NCI-H2227 treated with DMSO at 0.1 percent for 48 hours (cell line): ENCODE measurements around the gene SLC46A2.

ENCODE experiments used
- DNase-seq: peaks from one replicate; lab custom pipeline; 2025; lab: John Stamatoyannopoulos, UW

The SLC46A2 gene, protein sequence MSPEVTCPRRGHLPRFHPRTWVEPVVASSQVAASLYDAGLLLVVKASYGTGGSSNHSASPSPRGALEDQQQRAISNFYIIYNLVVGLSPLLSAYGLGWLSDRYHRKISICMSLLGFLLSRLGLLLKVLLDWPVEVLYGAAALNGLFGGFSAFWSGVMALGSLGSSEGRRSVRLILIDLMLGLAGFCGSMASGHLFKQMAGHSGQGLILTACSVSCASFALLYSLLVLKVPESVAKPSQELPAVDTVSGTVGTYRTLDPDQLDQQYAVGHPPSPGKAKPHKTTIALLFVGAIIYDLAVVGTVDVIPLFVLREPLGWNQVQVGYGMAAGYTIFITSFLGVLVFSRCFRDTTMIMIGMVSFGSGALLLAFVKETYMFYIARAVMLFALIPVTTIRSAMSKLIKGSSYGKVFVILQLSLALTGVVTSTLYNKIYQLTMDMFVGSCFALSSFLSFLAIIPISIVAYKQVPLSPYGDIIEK

DNA sequence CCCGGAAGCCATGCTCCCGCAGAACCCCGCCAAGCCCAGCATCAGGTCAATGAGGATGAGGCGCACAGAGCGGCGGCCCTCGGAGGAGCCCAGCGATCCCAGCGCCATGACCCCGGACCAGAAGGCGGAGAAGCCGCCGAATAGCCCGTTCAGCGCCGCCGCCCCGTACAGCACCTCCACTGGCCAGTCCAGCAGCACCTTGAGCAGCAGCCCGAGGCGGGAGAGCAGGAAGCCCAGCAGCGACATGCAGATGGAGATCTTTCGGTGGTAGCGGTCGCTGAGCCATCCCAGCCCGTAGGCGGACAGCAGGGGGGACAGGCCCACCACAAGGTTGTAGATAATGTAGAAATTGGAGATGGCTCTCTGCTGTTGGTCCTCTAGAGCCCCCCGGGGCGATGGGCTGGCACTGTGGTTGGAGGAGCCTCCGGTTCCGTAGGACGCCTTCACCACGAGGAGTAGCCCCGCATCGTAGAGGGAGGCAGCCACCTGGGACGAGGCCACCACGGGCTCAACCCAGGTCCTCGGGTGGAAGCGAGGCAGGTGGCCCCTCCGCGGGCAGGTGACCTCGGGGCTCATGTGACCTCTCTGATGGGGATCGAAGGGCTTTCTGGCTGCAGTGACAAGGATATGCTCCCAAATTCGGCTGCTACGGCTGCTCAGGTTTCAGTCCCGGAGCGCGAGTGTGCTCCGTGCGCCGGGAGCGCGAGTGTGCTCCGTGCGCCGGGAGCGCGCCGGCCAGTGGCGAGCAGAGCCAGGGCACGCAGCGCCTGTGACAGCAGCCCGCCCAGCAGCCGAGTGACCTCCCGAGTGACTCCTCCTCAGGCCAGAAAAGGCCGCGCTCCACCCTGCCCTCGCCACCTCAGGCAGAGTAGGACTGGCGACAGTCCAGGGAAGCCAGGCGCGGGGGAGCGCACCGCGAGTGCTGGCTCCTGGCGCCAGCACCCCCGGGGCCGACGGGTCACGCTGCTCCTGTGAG is at the start of gene SLC46A2:
Gene SLC46A2, minus strand, starts transcription at position 771 of the 976 bp plus-strand sequence. Its CDS starts 195 bp downstream, at position 576.
- no peak for DNase-seq

DNA sequence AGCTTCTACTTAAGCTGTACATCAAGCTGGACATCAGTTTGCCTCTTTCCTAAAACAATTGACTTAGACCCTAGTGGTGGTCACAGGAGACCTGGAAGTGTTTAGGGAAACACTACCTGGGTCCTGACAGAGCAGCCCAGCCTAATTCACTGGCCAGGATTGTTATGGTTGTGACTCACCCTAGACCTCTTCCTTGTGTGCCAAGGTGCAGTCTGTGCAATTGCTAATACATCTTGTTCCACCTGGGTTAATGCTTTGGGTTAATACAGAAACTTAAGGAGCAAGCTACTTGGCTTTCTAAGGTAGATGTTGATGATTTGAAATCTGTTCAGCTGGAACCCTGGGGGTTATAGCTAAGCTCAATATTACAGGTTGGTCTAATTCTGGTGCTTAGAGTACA is 48.7 kb upstream of the SLC46A2 start:
- no peak for DNase-seq

DNA sequence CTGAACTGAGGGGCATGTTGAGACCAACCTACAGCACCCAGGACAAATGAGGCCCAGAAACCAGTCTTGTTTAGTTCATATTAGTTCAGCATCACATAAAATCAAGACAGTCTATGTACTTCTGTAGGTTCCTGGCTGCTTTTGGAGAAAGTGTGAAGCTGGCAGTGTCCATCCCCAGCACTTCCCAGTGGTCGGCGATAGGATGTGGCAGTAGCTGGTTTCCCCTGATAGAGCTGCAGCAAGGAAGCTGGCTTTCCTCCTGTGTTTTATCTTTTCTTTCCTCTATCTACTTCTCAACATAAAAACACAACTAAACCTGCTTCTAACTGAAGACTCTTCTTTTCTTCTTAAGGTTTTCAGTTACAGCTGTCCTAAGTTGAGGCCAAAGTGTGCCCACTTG is 43.0 kb upstream of the SLC46A2 start:
- DNase-seq = no peak

DNA sequence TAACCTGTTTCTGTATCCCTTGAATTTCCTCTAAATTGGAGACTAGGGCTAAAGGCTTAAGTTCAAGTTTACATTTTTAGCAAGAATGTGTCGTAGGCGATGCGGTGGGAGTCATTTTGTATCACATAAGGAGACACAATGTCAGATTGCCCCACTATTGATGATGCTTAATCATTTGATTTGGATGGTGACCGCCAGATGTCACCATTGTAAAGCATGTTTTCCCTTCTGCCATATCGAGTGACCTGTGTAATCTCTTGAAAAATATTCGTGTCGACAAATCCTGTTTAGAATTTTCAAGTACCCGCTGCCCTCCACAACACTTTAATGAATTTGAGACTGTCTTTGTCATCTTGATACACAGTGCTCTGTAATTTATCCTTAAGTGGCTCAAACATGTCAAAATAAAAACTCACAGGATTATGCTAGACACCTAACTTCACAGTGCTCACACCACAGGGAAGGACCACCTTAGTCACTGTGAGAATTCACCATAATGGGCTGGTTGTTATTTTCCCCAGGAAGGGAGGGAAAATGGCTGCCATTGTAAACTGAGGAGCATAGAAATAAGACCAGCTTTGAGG is 34.5 kb upstream of the SLC46A2 start:
- DNase-seq = peak; percentile 3

DNA sequence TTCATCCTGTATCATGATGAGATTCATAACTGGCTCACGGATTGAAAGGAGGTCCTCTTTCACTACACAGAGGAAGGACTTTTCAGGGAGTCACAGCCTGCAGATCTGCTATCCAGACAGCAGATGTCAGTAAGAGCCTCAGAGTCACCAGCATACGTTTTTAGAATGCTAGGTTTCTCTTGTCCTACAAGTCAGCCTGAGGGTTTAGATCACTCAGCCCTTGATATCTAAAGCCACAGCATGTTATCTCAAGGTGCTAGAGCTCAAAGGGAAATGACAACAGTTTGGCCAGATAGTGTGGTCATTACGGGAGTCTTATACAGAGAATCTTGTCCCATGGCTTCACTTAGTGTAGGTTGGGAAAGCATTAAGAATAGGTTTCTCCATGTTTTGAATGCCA is 30.9 kb upstream of the SLC46A2 start:
- peak; percentile 23 for DNase-seq

DNA sequence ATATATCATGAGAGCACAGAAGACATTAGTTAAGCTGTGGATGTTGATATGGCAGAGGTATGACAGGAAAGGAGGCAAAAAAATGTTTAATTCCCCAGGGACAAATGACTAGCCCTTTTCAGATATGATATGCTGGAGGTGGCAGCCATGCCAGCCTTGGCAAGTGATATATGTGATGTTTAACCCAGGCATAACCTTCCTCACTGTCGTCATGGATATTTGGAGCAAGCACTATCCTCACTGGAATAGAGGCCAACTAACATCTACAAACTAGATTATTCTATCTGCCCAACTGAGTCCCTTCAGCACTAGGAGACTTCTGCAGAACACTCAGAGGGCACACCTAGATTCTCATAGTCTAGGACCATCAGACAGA is 27.3 kb upstream of the SLC46A2 start:
- no peak for DNase-seq

DNA sequence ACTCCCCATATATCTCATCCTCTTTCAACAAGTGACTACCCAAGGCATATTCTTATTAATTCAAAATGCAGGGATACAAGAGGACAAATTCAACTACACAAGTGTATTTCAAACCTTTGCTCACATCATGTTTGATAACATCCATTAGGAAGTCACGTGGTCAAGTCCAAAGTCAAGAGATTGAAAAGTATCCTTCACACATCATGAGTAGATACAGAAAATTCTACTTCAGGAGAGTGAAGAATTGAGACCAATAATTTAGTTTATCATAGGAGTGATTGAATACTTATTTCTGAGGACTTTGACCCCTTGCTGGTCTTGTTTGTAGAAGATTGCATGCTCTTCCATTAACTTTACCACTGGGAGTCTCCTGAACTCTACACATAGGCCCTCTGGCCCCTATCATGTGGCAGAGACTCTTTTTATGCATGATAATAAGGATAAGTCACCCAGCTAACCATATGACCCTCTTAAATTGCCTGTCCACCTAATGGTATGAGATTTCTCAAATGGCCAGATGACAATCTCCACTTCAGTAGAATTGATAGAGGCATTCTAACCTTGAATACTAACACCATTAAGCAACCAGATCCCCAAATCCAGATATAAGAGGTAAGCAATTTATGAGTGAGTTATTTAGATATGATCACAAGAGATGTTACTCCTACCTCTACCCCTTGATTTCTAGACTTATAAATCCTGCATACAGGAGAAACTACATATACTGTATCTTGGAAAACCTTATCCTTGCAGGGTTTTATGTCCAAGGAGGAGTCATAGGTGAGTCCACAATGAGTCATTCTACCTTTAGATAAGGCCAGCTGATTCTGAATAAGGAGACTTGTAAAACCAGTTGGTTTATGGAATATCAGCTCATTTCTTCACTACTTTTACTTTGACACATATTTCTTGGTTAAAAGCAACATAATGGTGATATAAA is 26.6 kb upstream of the SLC46A2 start:
- no peak for DNase-seq

DNA sequence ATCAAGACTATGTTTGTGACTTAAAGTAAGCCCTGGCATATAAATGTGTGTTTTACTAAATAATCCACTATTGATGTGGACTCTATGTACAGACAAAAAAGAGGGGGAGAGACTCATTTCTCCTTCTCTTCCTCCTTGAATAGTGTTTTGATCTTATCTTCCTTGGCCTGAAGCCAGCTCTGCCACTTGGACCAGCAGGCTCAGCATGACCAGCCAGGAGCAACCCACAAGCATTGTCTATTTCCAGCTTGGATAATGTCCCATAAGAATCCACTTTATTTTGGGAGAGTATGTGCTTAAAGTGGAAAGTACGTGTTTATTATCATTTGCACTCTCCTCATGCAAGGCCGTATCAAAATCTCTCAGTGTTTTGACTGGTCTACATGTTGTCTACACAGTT is 23.8 kb upstream of the SLC46A2 start:
- no peak for DNase-seq

DNA sequence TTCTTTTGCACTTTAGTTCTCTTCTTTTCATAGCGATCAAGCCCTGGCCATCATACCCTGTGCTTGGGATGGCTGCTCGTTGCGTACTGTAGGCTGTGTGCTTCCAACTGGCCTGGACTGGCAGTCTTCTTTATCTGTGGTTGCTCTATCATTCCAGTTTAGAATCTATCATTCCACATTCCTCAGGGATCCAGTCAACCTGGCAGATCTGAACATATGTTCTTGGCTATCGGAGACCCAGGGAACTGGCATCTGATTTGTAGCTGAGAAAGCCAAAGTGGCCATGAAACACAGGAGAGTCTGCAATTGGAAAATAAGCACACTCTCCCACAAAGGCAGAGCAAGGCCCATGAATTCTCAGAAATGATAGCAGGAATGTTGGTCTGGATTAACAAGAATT is 22.6 kb upstream of the SLC46A2 start:
- DNase-seq = no peak

DNA sequence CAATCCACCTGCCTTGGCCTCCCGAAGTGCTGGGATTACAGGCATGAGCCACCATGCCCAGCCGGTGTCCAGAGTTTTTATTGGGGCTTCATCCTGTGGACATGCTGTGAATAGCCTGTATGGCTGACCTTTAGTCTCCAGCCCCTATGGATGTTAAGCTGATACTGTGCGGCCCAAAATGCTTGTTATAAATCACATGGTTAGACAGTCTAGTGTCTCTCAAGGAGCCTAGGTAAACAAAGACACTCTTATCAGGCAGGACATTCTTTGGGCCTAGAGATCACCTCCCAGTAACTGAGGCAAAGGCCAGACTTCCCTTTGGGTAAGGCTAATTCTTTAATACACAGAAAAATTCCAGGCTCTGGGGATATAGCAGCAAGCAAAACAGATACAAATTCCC is 22.0 kb upstream of the SLC46A2 start:
- no peak for DNase-seq

DNA sequence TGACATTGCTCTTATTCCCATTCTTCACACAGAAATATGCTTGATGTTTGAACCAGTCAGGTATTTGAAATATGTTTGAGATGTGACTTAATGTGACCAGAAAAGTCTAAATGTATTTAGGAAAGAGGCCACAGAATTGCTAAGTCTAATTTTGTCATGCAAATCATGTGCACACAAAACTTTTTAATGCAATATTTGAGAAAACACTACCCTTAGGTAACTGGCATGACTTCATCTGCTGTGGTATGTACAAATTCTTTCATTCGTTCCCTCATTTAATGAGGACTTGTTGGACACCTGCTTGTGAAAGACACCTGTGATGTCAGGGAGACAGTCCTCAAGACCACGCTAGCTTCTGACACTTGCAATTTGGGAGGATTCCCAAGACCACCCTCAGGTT is 21.1 kb upstream of the SLC46A2 start:
- DNase-seq = no peak

DNA sequence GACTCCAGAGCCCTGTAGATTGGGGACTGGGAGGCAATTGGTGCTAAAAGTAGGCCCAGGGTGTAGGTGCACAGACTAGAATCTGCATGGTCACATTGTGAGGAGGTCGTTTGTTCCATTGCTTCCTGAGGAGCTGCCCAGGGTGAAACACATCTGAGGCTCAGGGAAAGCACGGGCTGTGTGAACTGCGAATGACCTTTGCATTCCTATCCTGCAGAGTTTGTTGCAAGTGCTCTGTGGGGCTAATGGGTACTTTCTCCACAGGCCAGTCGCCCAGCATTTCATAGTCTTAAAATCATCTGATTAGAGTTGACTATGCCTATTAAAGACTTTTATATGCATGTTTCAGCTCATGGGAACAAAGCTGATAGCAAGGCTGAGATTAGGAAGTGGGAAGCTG is 14.4 kb upstream of the SLC46A2 start:
- DNase-seq = no peak

DNA sequence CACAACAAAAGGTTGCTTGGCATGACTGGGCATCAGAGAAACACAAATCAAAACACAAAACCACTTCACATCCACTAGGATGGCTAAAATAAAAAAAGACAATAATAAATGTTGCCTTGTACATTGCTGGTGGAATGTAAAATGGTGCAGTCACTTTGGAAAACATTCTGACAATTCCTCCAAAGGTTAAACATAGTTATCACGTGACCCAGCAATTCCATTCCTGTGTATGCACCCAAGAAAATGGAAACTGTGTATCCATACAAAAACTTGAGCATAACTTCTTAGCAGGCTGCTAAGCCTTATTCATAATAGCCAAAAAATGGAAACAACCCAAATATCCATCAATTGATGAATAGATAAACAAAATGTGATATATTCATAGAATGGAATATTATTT is 10.2 kb upstream of the SLC46A2 start:
- no peak for DNase-seq

DNA sequence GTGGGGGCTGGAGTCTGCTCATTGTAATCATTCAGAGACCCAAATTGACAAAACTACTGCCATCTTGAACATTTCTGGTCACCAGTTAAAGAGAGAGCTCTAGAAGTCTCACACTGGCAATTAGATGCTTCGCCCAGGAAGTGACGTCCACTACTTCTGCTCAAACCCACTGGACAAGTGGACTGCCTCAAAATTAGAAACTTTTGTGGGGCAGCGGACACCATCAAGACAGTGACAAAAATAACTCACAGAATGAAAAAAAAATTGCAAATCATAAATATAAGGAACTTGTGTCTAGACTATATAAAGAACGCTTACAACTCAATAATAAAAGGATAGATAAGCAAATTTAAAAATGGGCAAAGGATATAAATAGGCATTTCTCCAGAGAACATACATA is 9.8 kb upstream of the SLC46A2 start:
- no peak for DNase-seq

DNA sequence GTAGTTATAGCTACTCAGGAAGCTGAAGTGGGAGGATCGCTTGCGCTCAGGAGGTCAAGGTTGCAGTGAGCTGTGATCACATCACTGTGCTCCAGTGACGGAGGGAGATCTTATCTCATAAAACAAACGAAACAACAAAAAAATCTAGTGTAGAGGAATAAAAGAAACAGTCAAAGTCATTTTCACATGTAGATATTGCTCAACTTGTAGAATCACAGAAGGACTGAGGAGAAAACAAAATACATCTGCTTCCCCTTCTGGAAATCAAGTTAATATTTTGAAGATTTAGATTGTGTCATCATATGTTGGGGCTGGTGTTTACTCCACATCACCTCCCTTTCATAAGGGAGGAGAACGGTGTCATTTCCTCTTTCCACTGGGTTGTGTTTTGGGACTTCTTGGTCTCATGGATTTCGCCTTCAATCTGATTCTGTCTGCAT is 8.2 kb upstream of the SLC46A2 start:
- DNase-seq = no peak

DNA sequence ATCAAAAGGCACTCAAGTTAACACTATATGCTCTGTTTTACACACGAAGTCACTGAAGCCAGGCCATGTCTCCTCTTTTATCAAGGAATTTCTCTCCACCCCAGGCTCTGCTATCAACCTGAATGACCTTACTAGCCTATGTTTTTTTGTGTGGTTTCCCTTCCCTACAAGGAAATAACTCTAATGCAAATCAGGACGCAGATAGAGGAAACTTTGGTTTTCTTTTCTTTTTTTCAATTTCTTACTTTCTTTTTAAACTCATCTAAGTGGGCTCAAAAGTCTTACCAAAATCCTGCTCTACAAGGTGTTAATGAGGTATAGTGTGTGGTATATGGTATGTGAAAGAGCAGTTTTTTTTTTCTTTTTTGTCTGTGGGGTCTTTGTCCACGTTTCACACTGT is 5.5 kb upstream of the SLC46A2 start:
- no peak for DNase-seq

DNA sequence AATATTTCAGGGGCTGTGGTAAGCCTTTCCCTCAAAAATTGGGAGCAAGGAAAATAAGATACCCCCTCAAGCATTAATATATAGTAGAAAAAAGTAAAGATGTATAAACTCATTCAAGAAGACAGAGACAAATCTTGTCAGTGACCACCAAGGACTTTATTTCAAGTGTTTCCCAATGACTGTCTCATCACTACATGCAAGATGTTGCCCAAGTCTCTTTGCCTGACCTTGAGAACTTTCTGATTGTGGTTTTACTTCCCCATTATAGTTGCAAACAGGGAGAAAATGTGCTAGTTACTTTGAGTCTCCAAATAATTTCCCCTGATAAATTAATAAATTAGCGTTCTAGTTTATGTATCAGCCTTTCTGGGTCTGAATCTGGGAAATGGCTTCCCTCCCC is 4.0 kb upstream of the SLC46A2 start:
- DNase-seq = no peak

DNA sequence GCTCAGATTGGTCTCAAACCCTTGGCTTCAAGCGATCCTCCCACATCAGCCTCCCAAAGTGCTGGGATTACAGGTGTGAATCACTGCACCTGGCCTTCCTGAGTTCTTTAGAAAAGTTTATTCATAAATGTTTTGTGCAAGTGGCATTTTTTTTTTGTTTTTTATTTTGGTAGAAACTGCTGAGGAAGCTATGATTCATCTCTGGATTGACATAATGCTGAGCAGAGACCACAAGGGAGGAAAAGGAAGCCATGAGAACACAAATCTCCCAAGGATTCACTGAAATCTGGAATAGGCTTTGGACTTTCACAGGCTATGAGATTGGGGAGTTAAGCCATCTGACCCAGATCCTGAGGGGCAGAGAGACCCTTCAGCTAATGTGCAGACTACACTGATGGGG is 3.4 kb upstream of the SLC46A2 start:
- no peak for DNase-seq

DNA sequence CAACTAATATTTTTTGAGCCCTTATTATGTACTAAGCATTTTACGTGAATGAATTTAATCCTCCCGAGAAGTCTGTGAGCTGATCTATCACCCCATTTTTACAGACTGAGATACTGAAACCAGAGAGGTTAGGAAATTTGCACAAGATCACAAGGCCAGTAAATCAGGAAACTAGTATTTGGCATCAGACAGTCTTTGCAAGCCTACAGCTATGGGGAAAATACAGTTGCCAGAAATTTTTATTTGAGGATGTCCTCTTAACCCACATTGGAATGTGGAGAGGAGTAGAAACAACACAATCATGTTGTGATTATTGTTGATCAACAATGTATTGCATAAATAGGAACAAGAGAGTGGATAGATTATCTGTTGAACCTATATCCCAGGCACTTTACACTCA is 2.3 kb upstream of the SLC46A2 start:
- no peak for DNase-seq

DNA sequence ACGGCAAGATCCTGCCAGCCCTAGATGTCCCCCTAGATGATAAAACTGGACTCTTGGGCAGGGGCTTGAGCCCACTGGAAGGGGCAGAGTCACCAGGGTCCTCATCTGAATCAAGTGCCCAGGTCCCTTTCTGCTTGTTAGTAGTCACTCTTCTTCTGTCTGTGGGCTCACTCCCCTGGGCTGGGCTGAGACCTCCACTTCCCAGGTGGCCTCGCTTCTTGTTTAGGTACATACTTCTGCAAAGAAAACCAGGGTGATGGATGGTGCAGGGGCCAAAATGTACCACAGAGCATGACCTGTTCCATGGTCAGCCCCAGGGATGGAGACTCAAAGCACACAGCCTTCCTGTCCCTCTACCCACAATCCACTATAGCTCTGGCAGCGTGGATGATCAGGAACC is 845 bp upstream of the SLC46A2 start:
- no peak for DNase-seq

DNA sequence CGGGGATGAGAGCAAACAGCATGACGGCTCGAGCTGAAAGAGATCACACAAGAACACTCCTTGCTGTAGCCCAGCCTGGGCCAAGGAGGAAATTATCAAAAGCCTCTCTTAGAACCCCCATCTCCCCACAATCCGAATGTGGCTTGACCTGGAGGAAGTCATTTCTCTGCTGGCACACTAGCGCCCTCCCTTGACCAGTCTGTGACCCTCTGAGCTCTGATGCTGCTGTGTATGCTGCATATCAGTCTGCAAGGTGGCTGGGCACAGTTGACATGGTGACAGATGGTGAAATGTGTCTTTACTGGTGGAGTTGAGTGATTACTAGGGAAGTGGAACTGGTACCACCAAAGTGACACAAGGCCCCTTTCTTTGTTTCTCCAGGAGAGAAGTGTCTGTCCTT is 3.3 kb downstream of the SLC46A2 start:
- no peak for DNase-seq
